Sigmoid colon (tissue), 7 donors: ENCODE data around the gene ANKRD31. TPM values are rescaled to one million over a fixed set of nuclear protein-coding genes. Genes with fewer than 3 reads are reported as not detected.
"Not testable (repeated sequence)": the region's sequence is repeated elsewhere in the genome, so short reads cannot be mapped to it uniquely, and the experiment has no call there.

ENCODE experiments used
- DNase-seq: peaks from one replicate; pipeline ENCODE4 v3.0.0-alpha.2; 2019
- H3K27ac ChIP-seq, 4 donors: fragments of 200-600 bp; sonication (generic); one replicate each; pipeline ENCODE4 v1.5.1; 2016 to 2019; ENCODE audit warnings: mild to moderate bottlenecking in 1 of 4
- H3K27me3 ChIP-seq, 3 donors: fragments of 200-600 bp; sonication (generic); one replicate each; pipeline ENCODE4 v1.5.1; 2019; ENCODE audit warnings: mild to moderate bottlenecking in 1 of 3
- H3K36me3 ChIP-seq, 4 donors: fragments of 200-600 bp; sonication (generic); one replicate each; pipeline ENCODE4 v1.5.1; 2016 to 2019
- H3K4me1 ChIP-seq, 4 donors: fragments of 200-600 bp; sonication (generic); one replicate each; pipeline ENCODE4 v1.5.1; 2017 to 2019
- H3K4me3 ChIP-seq, 4 donors: fragments of 200-600 bp; sonication (generic); one replicate each; pipeline ENCODE4 v1.5.1; 2017 to 2019; ENCODE audit warnings: mild to moderate bottlenecking in 2 of 4, moderate library complexity in 1 of 4
- H3K9me3 ChIP-seq, 4 donors: fragments of 200-600 bp in 3 of 4; sonication (generic) in 3 of 4; one replicate each; pipeline versions ENCODE4 v1.5.1 to v1.6.1; 2013 to 2019
- CTCF ChIP-seq, 4 experiments: fragments of 450-650 bp in 3 of 4; fragments of 200-600 bp in 1 of 4; IDR thresholded peaks; one replicate each; pipeline ENCODE4 v1.5.1; 2016 to 2019; ENCODE audit warnings: antibody characterized with exemption in 4 of 4, mild to moderate bottlenecking in 3 of 4, moderate library complexity in 2 of 4
- EP300 ChIP-seq, 4 donors: sonication (generic); formaldehyde crosslinking; IDR thresholded peaks; one replicate each; pipeline ENCODE4 v1.6.1; 2017; ENCODE audit warnings: antibody characterized with exemption in 4 of 4
- POLR2A ChIP-seq, 2 donors: fragments of 450-650 bp; IDR thresholded peaks; one replicate each; pipeline ENCODE4 v1.6.1; 2016; ENCODE audit warnings: antibody characterized with exemption in 2 of 2, mild to moderate bottlenecking in 2 of 2, moderate library complexity in 2 of 2
- POLR2AphosphoS5 ChIP-seq, 4 donors: sonication (generic); formaldehyde crosslinking; IDR thresholded peaks; one replicate each; pipeline ENCODE4 v1.6.1; 2017; ENCODE audit warnings: antibody characterized with exemption in 4 of 4
- WGBS, 2 donors: extraction: QIAGEN DNeasy Blood & Tissue Kit; methylation state at CpG; one replicate each; pipeline ENCODE4 v1.1.7; 2013; 5-methylcytosine and 5-hydroxymethylcytosine counted together
- intact Hi-C: fragments of 100-400 bp; cut with DNase I; formaldehyde crosslinking; loops from one replicate; pipeline ENCODE4 v1.15.1; 2023
- polyA plus RNA-seq, 3 donors: library from polyadenylated mRNA; stranded (reverse); fragments of 200-250 nt; gene quantifications; one replicate each; pipeline ENCODE4 v1.2.3, GENCODE V29; 2013
- total RNA-seq, 4 donors: library from RNA; depleted of rRNA; stranded (reverse); fragments of >200 nt; gene quantifications; one replicate each; pipeline ENCODE4 v1.1.0, GENCODE V29; 2016
- donor health status: healthy with polysubstance abuse.
- donor health status: Bipolar disorder and iron deficiency.
- donor health status: healthy.

Gene ANKRD31
- total and polyA plus RNA-seq, 7 donors = under 0.01 to 0.33 (median 0.15) TPM; not detected in 3

GRCh38 chr5:75142566-75143136, 94.0 kb downstream of the ANKRD31 start:
- WGBS, 2 donors = 51 to 55% methylated on average over 2 of the region's 2 CpGs

GRCh38 chr5:75140277-75140676, 96.4 kb downstream of the ANKRD31 start:
- H3K9me3 ChIP-seq = no peaks in the 10 kb centered on the region
- H3K36me3 ChIP-seq = no peaks in the 10 kb centered on the region
- H3K4me1 ChIP-seq = no peaks in the 10 kb centered on the region
- intact Hi-C loops = no loop called here
- no peak overlapping the region for H3K4me3 ChIP-seq
- WGBS, 2 donors = 97 to 98% methylated on average over 3 of the region's 3 CpGs
- no peak for DNase-seq
- H3K27me3 ChIP-seq = no peaks in the 10 kb centered on the region
- no peak overlapping the region for H3K27ac ChIP-seq
- TF ChIP-seq EP300 (IDR thresholded peaks at IDR 0.05) = no peak

More at GRCh38 chr5:75142566-75143136, 94.0 kb downstream of the ANKRD31 start:
- no peak for TF ChIP-seq POLR2AphosphoS5 (IDR thresholded peaks at IDR 0.05)
- no peak for TF ChIP-seq CTCF (IDR thresholded peaks at IDR 0.05)
- TF ChIP-seq POLR2A (IDR thresholded peaks at IDR 0.05) = no peak
- no peak for TF ChIP-seq EP300 (IDR thresholded peaks at IDR 0.05)
- no peaks in the 10 kb centered on the region for H3K27me3 ChIP-seq
- H3K27ac ChIP-seq = no peak overlapping the region
- intact Hi-C loops = no loop called here
- no peak overlapping the region for H3K4me3 ChIP-seq
- H3K36me3 ChIP-seq = no peaks in the 10 kb centered on the region
- H3K9me3 ChIP-seq = no peaks in the 10 kb centered on the region
- DNase-seq = no peak
- no peaks in the 10 kb centered on the region for H3K4me1 ChIP-seq

- Histone ChIP-seq H3K4me3 (no peak overlapping the region), H3K27ac (no peak overlapping the region), H3K4me1 (no peaks in the 10 kb centered on the region), H3K36me3 (no peaks in the 10 kb centered on the region), H3K9me3 (no peaks in the 10 kb centered on the region), H3K27me3 (no peaks in the 10 kb centered on the region)
- no peak for DNase-seq
- TF ChIP-seq CTCF (IDR thresholded peaks at IDR 0.05) (no peak), EP300 (IDR thresholded peaks at IDR 0.05) (no peak), POLR2AphosphoS5 (IDR thresholded peaks at IDR 0.05) (no peak), POLR2A (IDR thresholded peaks at IDR 0.05) (no peak)
- intact Hi-C loops = no loop called here
Observed at GRCh38 chr5:75138689-75139088, 98.0 kb downstream of the ANKRD31 start.

- no peak overlapping the region for H3K4me3 ChIP-seq
- whole genome bisulfite sequencing, 2 donors = 94 to 97% methylated on average over 21 of the region's 21 CpGs
- DNase-seq = no peak
Observed at GRCh38 chr5:75130818-75131349, 105.8 kb downstream of the ANKRD31 start.

GRCh38 chr5:75116856-75117255, 119.8 kb downstream of the ANKRD31 start:
- intact Hi-C loops = no loop called here

More at GRCh38 chr5:75130818-75131349, 105.8 kb downstream of the ANKRD31 start:
- TF ChIP-seq POLR2AphosphoS5 (IDR thresholded peaks at IDR 0.05) = no peak
- no peak for TF ChIP-seq CTCF (IDR thresholded peaks at IDR 0.05)
- no peak for TF ChIP-seq POLR2A (IDR thresholded peaks at IDR 0.05)
- TF ChIP-seq EP300 (IDR thresholded peaks at IDR 0.05) = no peak
- peaks cover 0 to 1% (median 0%) of the 10 kb centered on the region in 4 donors for H3K9me3 ChIP-seq
- H3K36me3 ChIP-seq = no peaks in the 10 kb centered on the region
- no peaks in the 10 kb centered on the region for H3K4me1 ChIP-seq
- no peaks in the 10 kb centered on the region for H3K27me3 ChIP-seq
- no peak overlapping the region for H3K27ac ChIP-seq
- intact Hi-C loops = no loop called here

GRCh38 chr5:75114311-75114710, 122.4 kb downstream of the ANKRD31 start:
- H3K9me3 ChIP-seq, DNase-seq: not testable (repeated sequence)

More at GRCh38 chr5:75116856-75117255, 119.8 kb downstream of the ANKRD31 start:
- no peaks in the 10 kb centered on the region for H3K9me3 ChIP-seq
- TF ChIP-seq POLR2AphosphoS5 (IDR thresholded peaks at IDR 0.05) (no peak), CTCF (IDR thresholded peaks at IDR 0.05) (no peak), POLR2A (IDR thresholded peaks at IDR 0.05) (no peak), EP300 (IDR thresholded peaks at IDR 0.05) (no peak)
- H3K36me3 ChIP-seq = no peaks in the 10 kb centered on the region
- no peak overlapping the region for H3K4me3 ChIP-seq
- no peaks in the 10 kb centered on the region for H3K4me1 ChIP-seq
- no peak overlapping the region for H3K27ac ChIP-seq
- no peaks in the 10 kb centered on the region for H3K27me3 ChIP-seq
- no peak for DNase-seq

More at GRCh38 chr5:75114311-75114710, 122.4 kb downstream of the ANKRD31 start:
- H3K4me3 ChIP-seq, H3K27me3 ChIP-seq, intact Hi-C loops, H3K4me1 ChIP-seq, H3K27ac ChIP-seq, H3K36me3 ChIP-seq: not testable (repeated sequence)
- WGBS, 2 donors = 82 to 83% methylated on average over 1 of the region's 1 CpG
